Amygdala (tissue), 56 donors: ENCODE measurements around the gene CAPS.
"Not testable (repeated sequence)": the region's sequence is repeated elsewhere in the genome, so short reads cannot be mapped to it uniquely, and the experiment has no call there.

Experiments
- DNase-seq, 56 donors: peaks; one replicate each; lab custom pipeline; 2025; lab: John Stamatoyannopoulos, UW

The CAPS gene

GRCh38 chr19:5953030-5953589, 39.1 kb downstream of the CAPS start:
- DNase-seq, result no peak

DNA sequence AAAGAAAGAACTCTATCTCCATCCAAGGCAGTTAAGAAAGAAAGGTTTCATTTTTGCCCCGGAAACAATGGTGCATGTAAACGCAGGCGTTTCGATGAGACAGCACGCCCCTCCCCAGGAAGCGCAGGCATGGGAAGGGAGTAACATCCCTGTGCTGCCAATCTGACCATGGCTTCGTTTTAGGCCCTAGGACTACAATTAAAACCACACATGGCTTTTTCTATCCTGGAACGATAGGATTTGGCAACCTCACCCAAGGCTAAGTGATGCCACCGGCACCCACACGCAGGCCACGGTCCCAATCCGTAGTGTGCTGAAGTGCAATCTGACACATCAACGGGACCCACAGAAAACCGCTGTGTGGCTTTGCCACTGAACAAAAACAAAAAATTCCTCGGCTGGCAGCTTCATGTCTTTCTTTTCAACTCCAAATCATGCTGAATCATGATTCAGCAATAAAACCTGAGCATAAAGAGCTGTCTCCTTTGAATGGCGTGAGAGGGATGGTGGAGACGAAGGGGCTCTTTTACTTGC, 39.7 kb downstream of the CAPS start:
- DNase-seq, result peak in 2 of 56 donors; percentile 15 to 23

GRCh38 chr19:5954293-5954692, 40.2 kb downstream of the CAPS start:
- no peak for DNase-seq

DNA sequence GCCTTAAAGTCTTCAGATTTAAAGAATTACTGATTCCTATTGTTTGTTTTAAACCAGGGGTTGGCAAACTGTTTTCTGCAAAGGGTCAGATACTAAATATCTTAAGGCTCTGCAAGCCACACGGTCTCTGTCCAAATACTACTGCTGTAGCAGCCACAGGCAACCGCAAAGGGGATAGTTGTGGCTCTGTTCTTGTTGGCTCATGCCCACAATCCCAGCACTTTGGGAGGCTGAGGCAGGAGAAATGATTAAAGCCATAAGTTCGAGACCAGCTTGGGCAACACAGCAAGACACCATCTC, 41.5 kb downstream of the CAPS start:
- no peak for DNase-seq

DNA sequence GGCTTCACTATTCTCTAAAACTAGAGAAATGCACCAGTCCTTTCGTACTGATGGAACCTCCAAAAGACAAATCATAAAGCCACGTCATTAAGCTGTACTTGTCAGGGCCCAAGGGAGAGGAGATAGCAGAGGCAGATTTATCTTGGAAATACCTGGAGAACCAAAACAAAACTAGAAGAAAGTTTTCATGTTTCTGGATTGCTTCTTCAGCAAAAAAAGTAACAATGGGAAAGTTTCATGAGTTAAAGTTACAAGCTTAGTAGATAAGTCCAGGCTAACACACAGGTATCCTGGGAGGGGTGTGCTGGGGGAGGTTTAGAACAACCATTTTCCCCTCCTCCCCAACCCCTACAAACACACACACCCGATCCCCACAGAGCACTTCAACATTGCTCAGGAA, 42.3 kb downstream of the CAPS start:
- DNase-seq, result no peak

- DNase-seq, result no peak
Observed at GRCh38 chr19:5956728-5957127, 42.7 kb downstream of the CAPS start.

- DNase-seq, result no peak
Observed at GRCh38 chr19:5957170-5957569, 43.1 kb downstream of the CAPS start.

DNA sequence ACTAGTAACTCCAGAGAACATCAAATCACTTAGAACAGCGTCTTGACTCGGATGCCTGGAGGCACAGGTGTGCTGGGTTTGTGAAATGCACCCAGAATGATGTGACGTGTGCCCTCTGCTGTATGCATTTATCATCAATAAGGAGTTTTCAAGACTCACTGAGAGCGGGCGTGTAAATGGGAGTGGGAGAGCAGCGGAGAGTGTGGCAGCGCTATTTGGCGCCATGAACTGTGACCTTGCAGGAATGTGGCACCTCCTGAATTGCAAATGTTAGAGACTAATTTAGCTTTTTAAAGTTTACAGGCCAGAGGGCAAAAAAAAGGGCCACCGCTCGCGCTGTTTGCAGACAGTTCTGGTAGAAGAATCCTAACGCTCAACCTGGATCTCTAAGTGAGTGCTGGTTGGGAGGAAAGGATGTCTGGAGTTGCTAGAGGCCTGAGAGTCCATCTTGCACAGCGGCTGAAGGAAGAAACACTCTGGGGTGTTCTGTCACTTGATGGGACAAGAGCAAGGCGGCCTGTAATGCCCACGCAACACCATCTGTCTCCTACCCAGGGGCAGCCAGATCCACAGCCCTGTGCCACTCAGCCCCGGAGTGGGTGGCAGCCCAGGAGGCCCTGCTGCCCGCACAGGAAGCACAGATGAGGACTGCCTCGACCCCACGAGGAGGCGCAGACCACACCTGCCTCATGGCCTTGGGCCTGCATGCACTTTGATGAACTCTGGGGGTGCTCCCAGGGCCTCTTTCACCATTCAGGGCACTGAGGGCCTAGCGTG, 44.2 kb downstream of the CAPS start:
- DNase-seq, result no peak

- no peak for DNase-seq
Observed at GRCh38 chr19:5958851-5959122, 44.7 kb downstream of the CAPS start.

GRCh38 chr19:5959260-5960004, 45.4 kb downstream of the CAPS start:
- DNase-seq, result no peak

- DNase-seq, result peak in 9 of 56 donors; percentile 11 to 87 (median 22)
Observed at GRCh38 chr19:5960005-5961001, 46.2 kb downstream of the CAPS start.

GRCh38 chr19:5961641-5961968, 47.6 kb downstream of the CAPS start:
- not testable (repeated sequence) for DNase-seq

GRCh38 chr19:5961969-5962945, 48.2 kb downstream of the CAPS start:
- peak in 14 of 56 donors; percentile 12 to 57 (median 33) for DNase-seq

DNA sequence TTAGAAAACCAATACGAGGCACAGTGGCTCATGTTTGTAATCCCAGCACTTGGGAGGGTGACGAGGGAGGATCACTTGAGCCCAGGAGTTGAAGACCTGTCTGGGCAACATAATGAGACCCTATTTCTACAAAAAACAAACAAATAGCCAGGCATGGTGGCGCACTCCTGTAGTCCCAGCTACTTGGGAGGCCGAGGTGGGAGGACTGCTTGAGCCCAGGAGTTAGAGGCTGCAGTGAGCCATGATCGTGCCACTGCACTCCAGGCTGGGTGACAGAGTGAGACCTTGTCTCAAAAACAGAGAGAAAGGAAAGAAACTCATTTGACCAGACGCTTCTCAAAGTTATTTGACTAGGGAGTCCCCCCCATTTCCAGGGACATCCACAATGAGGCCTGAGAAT, 49.2 kb downstream of the CAPS start:
- DNase-seq, result not testable (repeated sequence)

- no peak for DNase-seq
Observed at GRCh38 chr19:5963855-5964254, 49.8 kb downstream of the CAPS start.

DNA sequence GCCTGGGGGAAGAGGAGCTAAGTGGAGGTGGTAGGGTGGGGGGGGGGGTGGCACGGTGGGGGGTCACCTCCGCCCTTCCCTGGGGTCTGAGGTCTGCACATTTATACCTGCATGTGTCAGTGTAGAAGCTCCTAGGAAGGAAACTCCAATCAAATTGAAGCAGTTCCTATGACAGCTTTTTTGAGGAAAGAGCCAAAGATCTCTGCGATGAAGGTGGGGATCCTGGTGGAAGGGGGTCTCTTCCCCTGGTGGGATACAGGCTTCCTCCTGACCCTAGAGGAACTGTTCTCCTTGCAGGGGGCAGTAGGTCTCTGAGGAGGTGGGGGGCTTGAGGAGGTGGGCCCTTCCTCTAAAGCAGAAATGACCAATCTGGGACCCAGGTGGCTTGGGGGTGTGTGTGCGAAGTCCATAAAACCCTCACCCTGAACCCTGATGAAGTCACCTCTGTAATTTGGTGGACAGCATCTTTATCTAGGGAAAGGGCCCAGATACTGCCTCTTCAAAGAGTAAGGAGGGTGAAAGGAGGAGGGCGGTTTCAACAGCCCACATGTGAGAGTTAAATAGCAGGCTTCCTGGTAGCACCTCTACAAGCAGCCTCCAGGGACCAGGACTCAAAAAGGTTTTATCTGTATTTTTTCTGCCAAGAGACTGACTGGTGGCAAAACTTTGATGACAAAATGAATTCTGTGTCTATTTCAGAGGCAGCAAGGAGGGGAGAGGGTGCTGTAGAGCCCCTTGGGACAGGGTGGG, 50.9 kb downstream of the CAPS start:
- no peak for DNase-seq
